Measurements from ENCODE around the gene KRT6B.

DNA sequence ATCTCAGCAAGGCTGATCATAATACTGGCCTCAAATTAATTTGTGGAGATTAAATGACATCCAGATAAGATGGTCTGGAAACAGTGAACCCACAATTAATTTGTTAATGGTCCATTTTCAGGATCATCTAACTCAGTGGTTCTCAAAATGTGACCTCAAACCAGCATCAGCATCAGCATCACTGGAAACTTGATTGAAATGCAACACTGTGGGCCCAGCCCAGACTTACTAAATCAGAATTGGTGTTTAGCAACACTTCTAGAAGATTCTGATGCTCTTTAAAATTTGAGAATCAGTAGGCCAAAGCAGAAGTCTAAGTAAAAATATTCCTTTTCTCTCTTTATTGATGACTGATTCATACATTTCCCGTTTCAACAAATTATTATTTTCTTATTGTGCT lies 35.2 kb downstream of the KRT6B start:
- TF ChIP-seq, protein P1, sequence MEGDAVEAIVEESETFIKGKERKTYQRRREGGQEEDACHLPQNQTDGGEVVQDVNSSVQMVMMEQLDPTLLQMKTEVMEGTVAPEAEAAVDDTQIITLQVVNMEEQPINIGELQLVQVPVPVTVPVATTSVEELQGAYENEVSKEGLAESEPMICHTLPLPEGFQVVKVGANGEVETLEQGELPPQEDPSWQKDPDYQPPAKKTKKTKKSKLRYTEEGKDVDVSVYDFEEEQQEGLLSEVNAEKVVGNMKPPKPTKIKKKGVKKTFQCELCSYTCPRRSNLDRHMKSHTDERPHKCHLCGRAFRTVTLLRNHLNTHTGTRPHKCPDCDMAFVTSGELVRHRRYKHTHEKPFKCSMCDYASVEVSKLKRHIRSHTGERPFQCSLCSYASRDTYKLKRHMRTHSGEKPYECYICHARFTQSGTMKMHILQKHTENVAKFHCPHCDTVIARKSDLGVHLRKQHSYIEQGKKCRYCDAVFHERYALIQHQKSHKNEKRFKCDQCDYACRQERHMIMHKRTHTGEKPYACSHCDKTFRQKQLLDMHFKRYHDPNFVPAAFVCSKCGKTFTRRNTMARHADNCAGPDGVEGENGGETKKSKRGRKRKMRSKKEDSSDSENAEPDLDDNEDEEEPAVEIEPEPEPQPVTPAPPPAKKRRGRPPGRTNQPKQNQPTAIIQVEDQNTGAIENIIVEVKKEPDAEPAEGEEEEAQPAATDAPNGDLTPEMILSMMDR (conservative IDR thresholded peaks at IDR 0.05; ENCODE audit: low read depth, low read length): no peak
- no peak for TF ChIP-seq EZH2 (IDR thresholded peaks at IDR 0.05; ENCODE audit: borderline replicate concordance, low read depth, low read length, poor library complexity, severe bottlenecking)
